A549 (cell line): ENCODE measurements around the gene ZNF436. TPM values are rescaled to one million over a fixed set of nuclear protein-coding genes. Genes with fewer than 3 reads are reported as not detected.

Experiments
- ATAC-seq, 2 experiments: fragments of 200-7000 bp in 1 of 2; fragments of >200 bp in 1 of 2; cut with Nextera tagmentation in 1 of 2; cut with Tn5 transposase in 1 of 2; 3 replicates each; pipeline versions ENCODE4 v1.8.0 to v1.9.1; 2018 to 2020; ENCODE audit warnings: mild to moderate bottlenecking in 1 of 2, moderate library complexity in 1 of 2
- CTCF ChIA-PET: fragments of 300-600 bp; sonication (Branson Sonifier 250); formaldehyde crosslinking; extraction: SDS; loops from one replicate; lab custom pipeline; 2021; ENCODE audit warnings: antibody characterized with exemption, inconsistent platforms; lab: Yijun Ruan, JAX
- POLR2A ChIA-PET: fragments of 350-600 bp; formaldehyde crosslinking; extraction: SDS; loops from one replicate; lab custom pipeline; 2021; ENCODE audit warnings: antibody characterized with exemption, inconsistent platforms; lab: Yijun Ruan, JAX
- DNase-seq, 2 experiments: peaks; one replicate each; pipeline versions ENCODE4 v3.0.0 to v3.0.0-alpha.2; 2011 to 2016; ENCODE audit warnings: low read depth in 1 of 2, low spot score in 1 of 2
- FAIRE-seq: peaks from 2 replicates; lab custom pipeline; 2011; peaks lifted over from hg19 to GRCh38; lab: Jason Lieb, UNC
- H3K27ac ChIP-seq, 2 experiments: fragments of >200 bp; sonication (Bioruptor Twin); formaldehyde crosslinking; 3 replicates each; pipeline ENCODE4 v1.5.1; 2016 to 2017
- H3K4me1 ChIP-seq: fragments of >200 bp; sonication (Bioruptor Twin); formaldehyde crosslinking; 3 replicates; pipeline ENCODE4 v1.6.1; 2016
- H3K4me2 ChIP-seq: fragments of >200 bp; sonication (Bioruptor Twin); formaldehyde crosslinking; 3 replicates; pipeline ENCODE4 v1.6.1; 2016
- H3K4me3 ChIP-seq: fragments of >200 bp; sonication (Bioruptor Twin); formaldehyde crosslinking; 3 replicates; pipeline ENCODE4 v1.5.1; 2016
- H3K9me3 ChIP-seq: fragments of >200 bp; sonication (Bioruptor Twin); formaldehyde crosslinking; 3 replicates; pipeline ENCODE4 v1.6.1; 2016
- CBX2 ChIP-seq: fragments of 200-600 bp; sonication (generic); IDR thresholded peaks from 2 replicates; pipeline ENCODE4 v1.6.1; 2016; ENCODE audit warnings: low read depth, mild to moderate bottlenecking, borderline replicate concordance
- CHD2 ChIP-seq: fragments of 150-350 bp; IDR thresholded peaks from 2 replicates; pipeline ENCODE4 v1.6.1; 2014; ENCODE audit warnings: low read length; ENCODE audit not compliant: partially characterized antibody
- CHD4 ChIP-seq: fragments of 200-600 bp; sonication (generic); IDR thresholded peaks from 2 replicates; pipeline ENCODE4 v1.6.1; 2016; ENCODE audit warnings: antibody characterized with exemption, mild to moderate bottlenecking, borderline replicate concordance
- EHF ChIP-seq: fragments of 250-450 bp; sonication (Bioruptor Pico); IDR thresholded peaks from 2 replicates; pipeline ENCODE4 v1.5.0; 2020; ENCODE audit warnings: mild to moderate bottlenecking
- EP300 ChIP-seq, 2 experiments: fragments of >200 bp; sonication (Bioruptor Twin); formaldehyde crosslinking; IDR thresholded peaks; 2 replicates in 1 of 2; 3 replicates in 1 of 2; pipeline ENCODE4 v1.6.1; 2016 to 2017
- HOXB5 ChIP-seq: fragments of 250-450 bp; sonication (Bioruptor Pico); IDR thresholded peaks from 2 replicates; pipeline ENCODE4 v1.5.0; 2020; ENCODE audit warnings: mild to moderate bottlenecking, moderate library complexity
- MYC ChIP-seq: IDR thresholded peaks from 2 replicates; pipeline ENCODE4 v1.6.1; 2012; ENCODE audit warnings: mild to moderate bottlenecking, inconsistent platforms, low read length, improper control_type of control experiment, borderline replicate concordance
- NFE2L2 ChIP-seq: fragments of 150-350 bp; conservative IDR thresholded peaks from 2 replicates; pipeline ENCODE4 v1.6.1; 2014; ENCODE audit warnings: low read length
- NPAS2 ChIP-seq: fragments of 250-450 bp; sonication (Bioruptor Pico); IDR thresholded peaks from 2 replicates; pipeline ENCODE4 v1.8.0; 2022; ENCODE audit warnings: mild to moderate bottlenecking, moderate library complexity, borderline replicate concordance
- PHF8 ChIP-seq: fragments of 200-600 bp; sonication (generic); IDR thresholded peaks from 2 replicates; pipeline ENCODE4 v1.6.1; 2016; ENCODE audit warnings: low read depth, mild to moderate bottlenecking, antibody characterized with exemption, moderate library complexity, borderline replicate concordance
- POLR2A ChIP-seq: IDR thresholded peaks from 2 replicates; pipeline ENCODE4 v1.6.1; 2012; ENCODE audit warnings: mild to moderate bottlenecking, low read length
- RAD21 ChIP-seq, 2 experiments: fragments of >200 bp in 1 of 2; sonication (Bioruptor Twin) in 1 of 2; formaldehyde crosslinking in 1 of 2; IDR thresholded peaks in 1 of 2; conservative IDR thresholded peaks in 1 of 2; 2 replicates in 1 of 2; 3 replicates in 1 of 2; pipeline ENCODE4 v1.6.1; 2012 to 2018; ENCODE audit warnings: inconsistent platforms in 1 of 2
- RARB ChIP-seq: fragments of 250-450 bp; sonication (Bioruptor Pico); IDR thresholded peaks from 2 replicates; pipeline ENCODE4 v1.8.0; 2021; ENCODE audit warnings: mild to moderate bottlenecking, moderate library complexity
- SMC3 ChIP-seq: fragments of >200 bp; sonication (Bioruptor Twin); formaldehyde crosslinking; IDR thresholded peaks from 3 replicates; pipeline ENCODE4 v1.6.1; 2018; ENCODE audit warnings: inconsistent platforms
- SREBF2 ChIP-seq: fragments of 450-650 bp; IDR thresholded peaks from 2 replicates; pipeline ENCODE4 v1.6.1; 2014; ENCODE audit warnings: mild to moderate bottlenecking, moderate library complexity
- ZSCAN20 ChIP-seq: fragments of 250-450 bp; sonication (Bioruptor Pico); IDR thresholded peaks from 2 replicates; pipeline ENCODE4 v1.8.0; 2022; ENCODE audit warnings: mild to moderate bottlenecking, moderate library complexity
- WGBS: methylation state at CpG from one replicate; pipeline ENCODE4 v1.1.6; 2017; ENCODE audit errors: missing lambda C conversion rate; 5-methylcytosine and 5-hydroxymethylcytosine counted together
- polyA plus RNA-seq, 4 experiments: library from polyadenylated mRNA; depleted of rRNA in 3 of 4; stranded (reverse); fragments of >200 nt; fragmentation: RNase III in 1 of 4; extraction: RNeasy Plus Mini Kit Qiagen cat#74134 plus additional on column Dnase treatment in 1 of 4; gene quantifications; 2 replicates in 3 of 4; 3 replicates in 1 of 4; pipeline ENCODE4 v1.2.3, GENCODE V29; 2011 to 2017
- TF ChIP-seq, protein P1 (sequence below): fragments of 200-600 bp; sonication (generic); IDR thresholded peaks from 2 replicates; pipeline ENCODE4 v1.6.1; 2016; ENCODE audit warnings: antibody characterized with exemption, mild to moderate bottlenecking, moderate library complexity
- TF ChIP-seq, protein P2 (sequence below): IDR thresholded peaks from 2 replicates; pipeline ENCODE4 v1.6.1; 2012; ENCODE audit warnings: low read depth, borderline replicate concordance
- TF ChIP-seq, protein P3 (sequence below): IDR thresholded peaks from 2 replicates; pipeline ENCODE4 v1.6.1; 2012
- TF ChIP-seq, protein P4 (sequence below): fragments of 450-650 bp; IDR thresholded peaks from 2 replicates; pipeline ENCODE4 v1.6.1; 2014; ENCODE audit warnings: antibody characterized with exemption
- TF ChIP-seq, protein P5 (sequence below): IDR thresholded peaks from 2 replicates; pipeline ENCODE4 v1.6.1; 2012
- TF ChIP-seq, protein P6 (sequence below): fragments of 250-450 bp; sonication (Bioruptor Pico); IDR thresholded peaks from 2 replicates; pipeline ENCODE4 v1.5.0; 2021; ENCODE audit warnings: mild to moderate bottlenecking, moderate library complexity, borderline replicate concordance

The ZNF436 gene
- polyA plus RNA-seq, 2 of the 4 experiments (the other 2 are of a cell fraction) = 4.7 to 7.5 TPM

DNA sequence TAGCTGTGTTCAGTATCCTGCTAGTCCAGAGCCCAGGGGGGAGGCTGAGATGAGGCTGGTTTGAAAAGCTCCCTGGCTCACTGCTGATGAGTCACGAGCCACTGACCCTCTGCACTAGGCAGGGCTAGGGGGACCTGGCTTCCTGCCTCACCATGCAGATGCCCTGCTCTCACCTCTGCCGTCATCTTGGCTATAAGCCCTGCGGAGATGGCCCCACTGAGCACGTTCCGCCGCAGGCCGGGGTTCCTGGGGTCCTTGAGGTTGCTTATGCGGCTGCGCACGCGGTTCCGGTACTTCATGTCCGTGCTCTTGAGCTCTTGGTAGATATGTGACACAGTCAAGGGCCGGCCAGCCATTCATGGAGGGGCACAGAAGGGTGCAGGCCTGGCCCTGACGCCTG is 24.1 kb upstream of the ZNF436 start:
- DNase-seq (no peak), ATAC-seq (no peak), FAIRE-seq (no peak)
- ChIA-PET POLR2A (no interaction called here), CTCF (interaction anchor here (0.9 to 2.8 kb wide), 4 partner anchors 10 to 103 kb away, joined by 3 to 27 read pairs (median 5); no protein-coding TSS in a partner anchor)
- H3K4me1 ChIP-seq = no peaks in the 10 kb centered on the region
- H3K4me2 ChIP-seq = no peak overlapping the region
- no peak overlapping the region for H3K4me3 ChIP-seq
- H3K27ac ChIP-seq = no peak overlapping the region
- H3K9me3 ChIP-seq = no peaks in the 10 kb centered on the region
- no peak for TF ChIP-seq SMC3
- TF ChIP-seq, protein P1, sequence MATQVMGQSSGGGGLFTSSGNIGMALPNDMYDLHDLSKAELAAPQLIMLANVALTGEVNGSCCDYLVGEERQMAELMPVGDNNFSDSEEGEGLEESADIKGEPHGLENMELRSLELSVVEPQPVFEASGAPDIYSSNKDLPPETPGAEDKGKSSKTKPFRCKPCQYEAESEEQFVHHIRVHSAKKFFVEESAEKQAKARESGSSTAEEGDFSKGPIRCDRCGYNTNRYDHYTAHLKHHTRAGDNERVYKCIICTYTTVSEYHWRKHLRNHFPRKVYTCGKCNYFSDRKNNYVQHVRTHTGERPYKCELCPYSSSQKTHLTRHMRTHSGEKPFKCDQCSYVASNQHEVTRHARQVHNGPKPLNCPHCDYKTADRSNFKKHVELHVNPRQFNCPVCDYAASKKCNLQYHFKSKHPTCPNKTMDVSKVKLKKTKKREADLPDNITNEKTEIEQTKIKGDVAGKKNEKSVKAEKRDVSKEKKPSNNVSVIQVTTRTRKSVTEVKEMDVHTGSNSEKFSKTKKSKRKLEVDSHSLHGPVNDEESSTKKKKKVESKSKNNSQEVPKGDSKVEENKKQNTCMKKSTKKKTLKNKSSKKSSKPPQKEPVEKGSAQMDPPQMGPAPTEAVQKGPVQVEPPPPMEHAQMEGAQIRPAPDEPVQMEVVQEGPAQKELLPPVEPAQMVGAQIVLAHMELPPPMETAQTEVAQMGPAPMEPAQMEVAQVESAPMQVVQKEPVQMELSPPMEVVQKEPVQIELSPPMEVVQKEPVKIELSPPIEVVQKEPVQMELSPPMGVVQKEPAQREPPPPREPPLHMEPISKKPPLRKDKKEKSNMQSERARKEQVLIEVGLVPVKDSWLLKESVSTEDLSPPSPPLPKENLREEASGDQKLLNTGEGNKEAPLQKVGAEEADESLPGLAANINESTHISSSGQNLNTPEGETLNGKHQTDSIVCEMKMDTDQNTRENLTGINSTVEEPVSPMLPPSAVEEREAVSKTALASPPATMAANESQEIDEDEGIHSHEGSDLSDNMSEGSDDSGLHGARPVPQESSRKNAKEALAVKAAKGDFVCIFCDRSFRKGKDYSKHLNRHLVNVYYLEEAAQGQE = no peak
- TF ChIP-seq, protein P2, sequence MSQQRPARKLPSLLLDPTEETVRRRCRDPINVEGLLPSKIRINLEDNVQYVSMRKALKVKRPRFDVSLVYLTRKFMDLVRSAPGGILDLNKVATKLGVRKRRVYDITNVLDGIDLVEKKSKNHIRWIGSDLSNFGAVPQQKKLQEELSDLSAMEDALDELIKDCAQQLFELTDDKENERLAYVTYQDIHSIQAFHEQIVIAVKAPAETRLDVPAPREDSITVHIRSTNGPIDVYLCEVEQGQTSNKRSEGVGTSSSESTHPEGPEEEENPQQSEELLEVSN = no peak
- TF ChIP-seq HOXB5 (CRISPR knock-in tag) = no peak
- TF ChIP-seq EP300 (IDR thresholded peaks at IDR 0.05) = no peak
- no peak for TF ChIP-seq RARB
- TF ChIP-seq, protein P3, sequence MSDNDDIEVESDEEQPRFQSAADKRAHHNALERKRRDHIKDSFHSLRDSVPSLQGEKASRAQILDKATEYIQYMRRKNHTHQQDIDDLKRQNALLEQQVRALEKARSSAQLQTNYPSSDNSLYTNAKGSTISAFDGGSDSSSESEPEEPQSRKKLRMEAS = no peak
- no peak for TF ChIP-seq ZSCAN20
- TF ChIP-seq, protein P4, sequence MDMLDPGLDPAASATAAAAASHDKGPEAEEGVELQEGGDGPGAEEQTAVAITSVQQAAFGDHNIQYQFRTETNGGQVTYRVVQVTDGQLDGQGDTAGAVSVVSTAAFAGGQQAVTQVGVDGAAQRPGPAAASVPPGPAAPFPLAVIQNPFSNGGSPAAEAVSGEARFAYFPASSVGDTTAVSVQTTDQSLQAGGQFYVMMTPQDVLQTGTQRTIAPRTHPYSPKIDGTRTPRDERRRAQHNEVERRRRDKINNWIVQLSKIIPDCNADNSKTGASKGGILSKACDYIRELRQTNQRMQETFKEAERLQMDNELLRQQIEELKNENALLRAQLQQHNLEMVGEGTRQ = no peak
- no peak for TF ChIP-seq POLR2A
- 84% methylated on average over 2 of the region's 15 CpGs for WGBS

DNA sequence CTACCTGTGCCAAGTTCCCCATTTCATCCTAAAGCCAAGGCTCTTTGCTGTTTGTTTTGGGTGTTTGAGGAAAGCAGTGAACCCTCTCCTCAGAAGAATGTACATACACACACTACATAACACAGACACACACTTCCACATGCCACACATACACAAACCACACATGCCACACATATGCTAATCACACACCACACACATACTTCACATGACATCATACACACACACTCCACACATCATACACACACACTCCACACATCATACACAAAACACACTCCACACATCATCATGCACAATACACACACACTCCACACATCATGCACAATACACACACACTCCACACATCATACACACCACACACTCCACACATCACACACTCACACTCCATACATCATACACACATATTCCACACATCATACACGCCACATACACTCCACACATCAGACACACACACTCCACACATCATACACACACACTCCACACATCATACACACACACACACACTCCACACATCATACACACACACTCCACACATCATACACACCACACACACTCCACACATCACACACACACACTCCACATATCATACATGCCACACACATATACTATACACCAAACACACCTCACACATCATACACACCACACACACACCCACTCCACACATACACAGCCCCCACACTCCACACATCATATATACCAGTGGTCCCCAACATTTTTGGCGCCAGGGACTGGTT is 22.7 kb upstream of the ZNF436 start:
- Histone ChIP-seq H3K27ac (no peak overlapping the region), H3K4me2 (no peak overlapping the region), H3K9me3 (no peaks in the 10 kb centered on the region), H3K4me1 (no peaks in the 10 kb centered on the region), H3K4me3 (no peak overlapping the region)
- DNase-seq = no peak
- no peak; a peak in 1 of 6 replicates for ATAC-seq
- FAIRE-seq = no peak
- ChIA-PET POLR2A (no interaction called here), CTCF (interaction anchor here (0.5 to 2.8 kb wide), 3 partner anchors 11 to 94 kb away, joined by 3 to 27 read pairs (median 7); no protein-coding TSS in a partner anchor)
- 46% methylated on average over 2 of the region's 2 CpGs for WGBS
- TF ChIP-seq, protein P3 = no peak
- TF ChIP-seq NFE2L2 (no peak), CBX2 (no peak), PHF8 (no peak), SREBF2 (no peak), CHD2 (no peak), RAD21 (conservative IDR thresholded peaks at IDR 0.05 in 1 of 2, IDR thresholded peaks at IDR 0.05 in 1 of 2) (no peak), EHF (CRISPR knock-in tag) (no peak), MYC (no peak), NPAS2 (CRISPR knock-in tag) (no peak), CHD4 (no peak)
- TF ChIP-seq, protein P5, sequence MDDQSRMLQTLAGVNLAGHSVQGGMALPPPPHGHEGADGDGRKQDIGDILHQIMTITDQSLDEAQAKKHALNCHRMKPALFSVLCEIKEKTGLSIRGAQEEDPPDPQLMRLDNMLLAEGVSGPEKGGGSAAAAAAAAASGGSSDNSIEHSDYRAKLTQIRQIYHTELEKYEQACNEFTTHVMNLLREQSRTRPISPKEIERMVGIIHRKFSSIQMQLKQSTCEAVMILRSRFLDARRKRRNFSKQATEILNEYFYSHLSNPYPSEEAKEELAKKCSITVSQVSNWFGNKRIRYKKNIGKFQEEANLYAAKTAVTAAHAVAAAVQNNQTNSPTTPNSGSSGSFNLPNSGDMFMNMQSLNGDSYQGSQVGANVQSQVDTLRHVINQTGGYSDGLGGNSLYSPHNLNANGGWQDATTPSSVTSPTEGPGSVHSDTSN = no peak
- TF ChIP-seq, protein P2 = no peak
- TF ChIP-seq, protein P6, sequence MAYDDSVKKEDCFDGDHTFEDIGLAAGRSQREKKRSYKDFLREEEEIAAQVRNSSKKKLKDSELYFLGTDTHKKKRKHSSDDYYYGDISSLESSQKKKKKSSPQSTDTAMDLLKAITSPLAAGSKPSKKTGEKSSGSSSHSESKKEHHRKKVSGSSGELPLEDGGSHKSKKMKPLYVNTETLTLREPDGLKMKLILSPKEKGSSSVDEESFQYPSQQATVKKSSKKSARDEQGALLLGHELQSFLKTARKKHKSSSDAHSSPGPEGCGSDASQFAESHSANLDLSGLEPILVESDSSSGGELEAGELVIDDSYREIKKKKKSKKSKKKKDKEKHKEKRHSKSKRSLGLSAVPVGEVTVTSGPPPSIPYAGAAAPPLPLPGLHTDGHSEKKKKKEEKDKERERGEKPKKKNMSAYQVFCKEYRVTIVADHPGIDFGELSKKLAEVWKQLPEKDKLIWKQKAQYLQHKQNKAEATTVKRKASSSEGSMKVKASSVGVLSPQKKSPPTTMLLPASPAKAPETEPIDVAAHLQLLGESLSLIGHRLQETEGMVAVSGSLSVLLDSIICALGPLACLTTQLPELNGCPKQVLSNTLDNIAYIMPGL = no peak
